ENCODE measurements around the gene UIMC1. TPM values are rescaled to one million over a fixed set of nuclear protein-coding genes. Genes with fewer than 3 reads are reported as not detected.

The UIMC1 gene
- total RNA-seq, 4 donors from 2014 or later, result 40.2 to 56.7 (median 44.6) TPM

GRCh38 chr5:176882567-176882903 is 124.0 kb downstream of the UIMC1 start:
- Histone ChIP-seq H3K36me3 (peaks cover 0 to 9% (median 0%) of the 10 kb centered on the region in 3 donors), H3K27ac (no peak overlapping the region), H3K27me3 (peaks cover 0 to 12% of the 10 kb centered on the region in 2 donors), H3K4me3 (no peak overlapping the region), H3K4me1 (no peaks in the 10 kb centered on the region), H3K9me3 (no peaks in the 10 kb centered on the region)
- TF ChIP-seq POLR2A (IDR thresholded peaks at IDR 0.05) (no peak), EP300 (IDR thresholded peaks at IDR 0.05) (no peak), CTCF (IDR thresholded peaks at IDR 0.05) (no peak)
- no peak for DNase-seq (ENCODE audit: low spot score in 2 of 2)
- 27 to 52% methylated on average over 6 of the region's 6 CpGs for WGBS, 2 donors

GRCh38 chr5:176881816-176882566 is 124.6 kb downstream of the UIMC1 start:
- Histone ChIP-seq H3K4me3 (no peak overlapping the region), H3K36me3 (peaks cover 0 to 9% (median 0%) of the 10 kb centered on the region in 3 donors), H3K27ac (no peak overlapping the region), H3K27me3 (peaks cover 0 to 18% of the 10 kb centered on the region in 2 donors), H3K4me1 (no peaks in the 10 kb centered on the region), H3K9me3 (no peaks in the 10 kb centered on the region)
- no peak for TF ChIP-seq CTCF (IDR thresholded peaks at IDR 0.05)
- no peak for TF ChIP-seq POLR2A (IDR thresholded peaks at IDR 0.05)
- no peak for TF ChIP-seq EP300 (IDR thresholded peaks at IDR 0.05)
- 85 to 87% methylated on average over 24 to 25 of the region's 25 CpGs for WGBS, 2 donors
- no peak for DNase-seq (ENCODE audit: low spot score in 2 of 2)

DNA sequence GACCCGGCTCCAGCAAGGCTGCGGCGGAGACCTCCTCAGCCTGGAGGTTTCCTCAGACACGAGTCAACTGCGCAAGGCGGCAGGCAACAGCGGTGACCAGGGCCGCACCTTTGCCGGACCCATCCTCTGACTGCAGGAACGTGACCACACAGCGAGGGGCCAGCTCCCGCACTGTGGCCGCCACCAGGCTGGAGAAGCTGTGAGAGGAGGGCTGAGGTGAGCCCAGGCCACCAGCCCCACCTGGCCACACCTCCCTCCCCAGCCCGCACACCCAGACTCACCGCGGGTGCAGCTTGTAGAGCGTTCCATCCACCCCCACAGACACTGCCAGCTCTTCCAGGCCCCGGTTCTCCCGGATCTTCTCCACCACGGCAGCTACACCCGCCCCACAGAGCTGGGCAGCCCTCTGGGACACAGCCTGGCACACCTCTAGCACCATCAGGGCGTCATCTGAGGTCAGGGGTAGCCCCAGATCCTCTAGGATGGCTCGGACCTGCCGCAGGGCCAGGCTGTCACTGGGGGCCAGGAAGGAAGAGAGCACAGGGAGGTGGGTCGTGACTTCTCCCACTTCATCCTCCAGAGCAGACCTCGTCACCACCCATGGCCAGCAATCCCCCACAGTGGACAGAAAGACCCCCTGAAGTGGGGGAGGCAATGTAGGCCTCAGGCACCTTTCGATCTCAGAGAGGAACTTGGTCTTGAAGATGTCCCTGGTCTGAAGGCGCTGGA is 125.4 kb downstream of the UIMC1 start:
- H3K36me3 ChIP-seq, result peaks cover 0 to 9% (median 0%) of the 10 kb centered on the region in 3 donors
- no peaks in the 10 kb centered on the region for H3K4me1 ChIP-seq
- 87 to 88% methylated on average over 26 to 27 of the region's 28 CpGs for WGBS, 2 donors
- H3K27ac ChIP-seq, result no peak overlapping the region
- TF ChIP-seq POLR2A (IDR thresholded peaks at IDR 0.05) (no peak), CTCF (IDR thresholded peaks at IDR 0.05) (no peak), EP300 (IDR thresholded peaks at IDR 0.05) (no peak)
- H3K9me3 ChIP-seq, result no peaks in the 10 kb centered on the region
- no peak overlapping the region for H3K4me3 ChIP-seq
- no peak for DNase-seq (ENCODE audit: low spot score in 2 of 2)
- peaks cover 0 to 26% of the 10 kb centered on the region in 2 donors for H3K27me3 ChIP-seq

- peaks cover 0 to 32% of the 10 kb centered on the region in 2 donors for H3K27me3 ChIP-seq
- 91 to 93% methylated on average over 26 of the region's 26 CpGs for WGBS, 2 donors
- TF ChIP-seq CTCF (IDR thresholded peaks at IDR 0.05) (no peak), EP300 (IDR thresholded peaks at IDR 0.05) (no peak), POLR2A (IDR thresholded peaks at IDR 0.05) (no peak)
- peaks cover 0 to 9% (median 0%) of the 10 kb centered on the region in 3 donors for H3K36me3 ChIP-seq
- no peaks in the 10 kb centered on the region for H3K9me3 ChIP-seq
- no peak overlapping the region for H3K27ac ChIP-seq
- DNase-seq (ENCODE audit: low spot score in 2 of 2), result no peak
- no peaks in the 10 kb centered on the region for H3K4me1 ChIP-seq
- no peak overlapping the region for H3K4me3 ChIP-seq
These were observed 126.1 kb downstream of the UIMC1 start for GRCh38 chr5:176880366-176881020.

Data from tibial nerve (tissue), 4 donors.